Vagina (tissue), 2 donors: Measurements from ENCODE around the gene NDUFS2.

ENCODE experiments used
- CTCF ChIP-seq, 3 experiments: fragments of 450-650 bp in 2 of 3; fragments of 200-600 bp in 1 of 3; sonication (generic) in 1 of 3; IDR thresholded peaks; one replicate each; pipeline ENCODE4 v1.5.1; 2017 to 2019; ENCODE audit warnings: antibody characterized with exemption in 3 of 3, mild to moderate bottlenecking in 2 of 3, moderate library complexity in 2 of 3
- POLR2A ChIP-seq, 2 donors: fragments of 450-650 bp; IDR thresholded peaks; one replicate each; pipeline ENCODE4 v1.6.1; 2017; ENCODE audit warnings: antibody characterized with exemption in 2 of 2, mild to moderate bottlenecking in 2 of 2, moderate library complexity in 2 of 2
- POLR2AphosphoS5 ChIP-seq, 2 donors: sonication (generic); formaldehyde crosslinking; IDR thresholded peaks; one replicate each; pipeline ENCODE4 v1.9.0; 2017; ENCODE audit warnings: antibody characterized with exemption in 2 of 2, mild to moderate bottlenecking in 2 of 2, low read depth in 1 of 2; ENCODE audit not compliant: insufficient read depth in 1 of 2

GRCh38 chr1:161228032-161228431 lies 25.9 kb downstream of the NDUFS2 start:
- TF ChIP-seq CTCF (IDR thresholded peaks at IDR 0.05), result no peak
- TF ChIP-seq POLR2A (IDR thresholded peaks at IDR 0.05), result no peak
- TF ChIP-seq POLR2AphosphoS5 (IDR thresholded peaks at IDR 0.05; ENCODE audit: insufficient read depth in 1 of 2, low read depth in 1 of 2), result no peak
